Ramos (cell line): ENCODE measurements around the gene GTSE1.

ENCODE experiments used
- in situ Hi-C: fragments of 300-500 bp; cut with MboI; formaldehyde crosslinking; loops from one replicate; pipeline ENCODE4 v1.14.3; 2022; ENCODE audit warnings: low sequenced_read_pairs; ENCODE audit not compliant: unreplicated experiment

The GTSE1 gene

DNA sequence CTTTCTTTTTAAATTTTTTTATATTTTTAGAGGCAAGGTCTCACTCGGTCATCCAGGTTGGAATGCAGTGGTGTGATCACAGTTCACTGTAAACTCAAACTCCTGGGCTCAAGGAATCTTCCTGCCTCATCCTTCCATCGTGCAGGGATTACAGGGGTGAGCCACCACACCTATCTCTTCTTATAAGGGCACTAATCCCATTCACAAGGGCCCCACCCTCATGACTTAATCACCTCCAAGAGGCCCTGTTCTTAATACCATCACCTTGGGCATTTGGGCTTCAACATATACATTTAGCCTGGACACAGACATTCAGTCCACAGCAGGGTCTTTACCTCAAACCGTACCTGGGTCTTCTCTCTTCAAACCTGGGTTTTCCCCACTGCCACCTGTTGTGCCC, 4.5 kb upstream of the GTSE1 start:
- in situ Hi-C loops = no loop called here

DNA sequence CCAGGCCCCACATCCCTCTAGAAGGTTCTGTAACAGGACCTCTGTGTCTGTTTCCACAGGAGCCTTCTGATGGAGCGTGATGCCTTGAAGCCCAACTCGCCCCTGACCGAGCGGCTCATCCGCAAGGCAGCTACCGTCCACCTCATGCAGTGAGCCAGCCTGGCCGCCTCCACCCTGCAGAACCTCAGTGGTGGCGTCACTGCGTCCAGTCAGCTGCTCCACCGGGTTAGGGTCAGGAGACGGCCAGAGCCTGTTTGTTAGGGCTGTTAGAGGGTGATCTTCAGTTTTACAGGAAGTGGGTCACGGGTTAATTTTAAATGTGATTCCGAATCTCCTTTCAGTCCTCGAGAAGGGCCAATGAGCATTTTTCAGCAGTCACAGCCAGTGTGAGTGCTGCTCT, 3.9 kb upstream of the GTSE1 start:
- in situ Hi-C loops = no loop called here

DNA sequence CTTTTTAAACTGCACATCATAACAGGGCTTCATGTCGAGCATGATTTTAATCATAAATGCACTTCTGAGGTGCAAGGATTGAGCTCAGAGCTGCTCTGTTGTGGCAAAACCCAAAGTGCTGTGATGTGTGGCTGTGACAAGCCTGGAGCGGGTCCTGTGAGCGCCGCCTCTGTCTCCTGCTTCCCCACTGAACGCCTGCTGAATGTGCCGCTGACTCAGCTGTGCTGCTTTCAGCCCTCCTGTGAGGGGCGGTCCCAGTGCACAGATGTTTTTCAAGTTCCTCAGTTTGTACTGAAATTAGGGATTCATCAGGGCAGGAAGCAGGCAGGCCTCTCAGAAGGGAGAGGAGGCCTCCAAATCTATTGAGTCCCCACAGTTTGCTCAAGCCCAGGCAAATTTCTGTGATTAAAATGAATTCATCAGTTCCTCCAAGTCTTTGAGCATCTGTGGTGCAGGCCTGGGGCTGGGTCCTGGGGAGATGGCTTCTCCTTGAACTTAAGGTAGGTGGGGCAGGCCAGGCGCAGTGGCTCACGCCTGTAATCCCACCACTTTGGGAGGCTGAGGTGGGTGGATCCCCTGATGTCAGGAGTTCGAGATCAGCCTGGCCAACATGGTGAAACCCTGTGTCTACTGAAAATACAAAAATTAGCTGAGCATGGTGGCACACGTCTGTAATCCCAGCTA, 3.0 kb upstream of the GTSE1 start:
- in situ Hi-C loops = no loop called here

DNA sequence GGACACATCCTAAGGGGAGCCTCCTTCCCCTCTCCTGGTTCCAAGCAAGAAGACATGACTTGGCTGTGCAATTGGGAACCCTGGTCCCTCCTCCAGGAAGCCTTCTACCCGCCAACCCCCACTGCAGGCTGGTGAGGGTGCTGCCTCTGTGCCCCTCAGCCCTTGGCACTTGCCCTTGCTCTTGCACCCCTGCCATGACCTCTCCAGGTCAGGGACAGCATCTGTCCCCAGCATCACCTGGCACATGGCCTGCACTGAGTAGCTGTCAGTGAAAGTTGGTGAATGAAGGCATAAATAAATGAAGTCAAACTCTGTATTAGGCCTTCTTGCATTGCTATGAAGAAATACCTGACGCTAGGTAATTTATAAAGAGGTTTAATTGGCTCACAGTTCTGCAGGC, 1.9 kb upstream of the GTSE1 start:
- in situ Hi-C loops = no loop called here

DNA sequence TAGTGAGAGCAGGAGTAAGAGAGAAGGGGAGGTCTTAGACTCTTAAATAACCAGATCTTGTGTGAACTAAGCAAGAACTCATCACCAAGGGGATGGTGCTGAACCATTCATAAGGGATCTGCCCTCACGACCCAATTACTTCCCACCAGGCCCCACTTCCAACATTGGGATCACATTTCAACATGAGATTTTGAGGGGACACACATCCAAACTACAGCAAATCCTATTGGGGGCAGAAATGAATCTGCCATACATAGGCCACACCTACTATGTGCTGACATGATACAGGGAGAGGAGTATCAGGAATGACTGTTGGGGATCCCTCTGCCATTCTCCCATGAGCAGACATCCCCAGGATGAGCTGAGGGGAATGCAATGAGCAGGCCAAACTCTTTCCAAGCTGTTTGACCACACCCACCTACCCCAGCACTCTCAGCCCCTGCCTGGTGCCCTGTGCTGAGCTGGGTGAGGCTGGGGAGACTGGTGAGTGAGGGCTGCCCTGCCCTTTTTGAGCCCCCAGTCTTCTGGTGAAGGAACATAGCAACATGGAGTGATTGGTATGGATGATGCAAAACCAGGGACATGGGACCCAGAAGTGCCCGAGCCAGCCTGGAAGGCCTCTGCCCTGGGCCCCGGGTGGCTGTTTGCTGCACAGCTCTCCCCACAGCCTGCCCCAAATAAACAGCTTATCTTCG, 1.2 kb upstream of the GTSE1 start:
- in situ Hi-C loops = no loop called here

DNA sequence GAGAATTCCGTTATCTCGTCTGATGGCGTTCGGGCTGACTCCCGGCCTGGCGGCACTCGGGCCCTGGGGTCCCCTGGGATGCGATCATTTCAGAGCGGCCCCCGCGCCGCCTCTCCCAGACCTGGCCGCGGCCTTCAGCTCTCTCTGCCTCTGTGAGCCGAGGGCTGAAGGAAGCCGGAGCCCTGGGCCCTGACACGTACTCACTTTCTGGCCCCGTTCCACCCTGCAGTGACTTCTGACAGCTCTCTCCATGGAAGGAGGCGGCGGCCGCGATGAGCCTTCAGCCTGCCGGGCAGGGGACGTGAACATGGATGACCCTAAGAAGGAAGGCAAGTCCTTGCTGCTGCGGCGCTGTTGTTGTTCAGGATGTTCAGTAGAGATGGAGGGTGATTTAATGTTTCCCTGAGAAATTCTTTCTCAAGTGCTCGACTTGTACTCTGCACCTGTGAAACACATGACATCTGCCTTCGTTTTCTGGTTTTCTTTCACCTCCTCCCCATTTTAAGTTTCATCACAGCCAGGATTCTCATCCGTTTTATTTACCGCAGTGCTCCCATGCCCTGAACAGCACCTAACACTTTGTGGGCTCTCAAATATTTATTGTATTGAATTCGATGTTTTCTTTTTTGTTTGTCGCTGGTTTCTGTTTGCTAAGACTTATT, 612 bp downstream of the GTSE1 start:
- in situ Hi-C loops = no loop called here

DNA sequence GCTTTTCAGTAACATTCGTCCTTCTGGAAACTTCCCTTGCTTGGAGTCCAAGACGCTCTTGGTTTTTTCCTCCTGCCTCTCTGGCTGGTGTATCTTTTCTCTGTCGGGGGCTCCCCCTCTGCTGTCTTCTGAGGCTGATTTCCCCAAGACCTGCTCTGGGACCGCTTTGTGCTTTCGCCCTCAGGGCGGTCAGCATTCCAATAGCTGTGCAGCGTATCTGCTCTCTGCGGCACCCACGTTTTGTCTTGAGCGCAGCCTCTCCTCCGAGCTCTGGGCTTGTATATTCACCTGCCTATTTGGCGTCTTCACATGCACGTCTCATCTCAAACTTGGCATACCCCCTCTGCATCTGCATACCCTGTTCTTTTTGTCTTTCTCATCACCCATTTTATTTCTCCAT, 2.4 kb downstream of the GTSE1 start:
- in situ Hi-C loops = no loop called here

DNA sequence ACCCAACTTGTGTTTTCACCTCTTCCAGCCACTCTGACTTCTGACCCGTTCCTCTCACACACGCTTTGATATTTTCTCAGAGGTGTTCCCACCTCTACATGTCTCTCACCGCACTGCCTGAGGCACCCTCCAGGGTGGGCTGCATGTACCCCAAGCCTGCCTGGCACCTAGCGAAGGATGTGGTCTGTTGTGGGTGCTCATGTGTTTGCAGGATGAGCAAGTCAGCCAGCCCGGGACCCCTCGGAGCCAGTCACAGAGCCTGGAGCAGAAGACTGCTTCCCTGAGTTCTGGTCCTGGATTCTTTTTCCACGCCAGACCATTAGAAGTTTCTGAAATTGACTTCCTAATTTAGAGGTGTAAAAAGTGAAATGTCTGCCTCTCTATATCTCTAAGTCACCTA, 3.8 kb downstream of the GTSE1 start:
- in situ Hi-C loops = no loop called here

DNA sequence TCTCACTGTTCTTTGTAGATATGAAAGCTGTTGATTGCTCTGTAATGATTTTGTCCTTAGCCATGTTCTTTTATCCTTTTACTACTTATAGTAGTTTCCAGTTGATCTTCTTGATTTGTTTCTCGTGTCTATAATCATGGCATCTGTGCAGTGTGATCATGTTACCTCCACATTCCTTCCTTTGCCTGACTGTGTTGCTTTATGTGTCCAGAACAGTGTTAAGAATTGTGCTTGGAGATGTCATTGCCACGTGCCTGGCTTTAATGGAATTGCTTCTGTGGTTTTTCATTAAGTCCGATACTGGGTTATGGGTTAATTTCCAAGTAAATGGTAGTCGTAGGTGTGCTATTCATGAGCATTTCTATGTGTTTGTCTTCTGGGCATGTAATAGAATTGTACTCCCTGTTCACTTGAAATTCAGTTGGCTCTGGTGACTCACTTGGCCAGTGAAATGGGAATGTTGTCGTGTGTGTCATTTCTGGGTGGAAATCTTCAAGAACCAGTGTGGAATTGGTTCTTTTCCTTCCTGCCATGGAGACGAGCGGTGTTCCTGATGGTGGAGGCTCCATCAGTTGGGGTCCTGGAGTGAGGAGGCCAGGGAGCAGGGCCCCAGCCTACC, 6.8 kb downstream of the GTSE1 start:
- in situ Hi-C loops = no loop called here

DNA sequence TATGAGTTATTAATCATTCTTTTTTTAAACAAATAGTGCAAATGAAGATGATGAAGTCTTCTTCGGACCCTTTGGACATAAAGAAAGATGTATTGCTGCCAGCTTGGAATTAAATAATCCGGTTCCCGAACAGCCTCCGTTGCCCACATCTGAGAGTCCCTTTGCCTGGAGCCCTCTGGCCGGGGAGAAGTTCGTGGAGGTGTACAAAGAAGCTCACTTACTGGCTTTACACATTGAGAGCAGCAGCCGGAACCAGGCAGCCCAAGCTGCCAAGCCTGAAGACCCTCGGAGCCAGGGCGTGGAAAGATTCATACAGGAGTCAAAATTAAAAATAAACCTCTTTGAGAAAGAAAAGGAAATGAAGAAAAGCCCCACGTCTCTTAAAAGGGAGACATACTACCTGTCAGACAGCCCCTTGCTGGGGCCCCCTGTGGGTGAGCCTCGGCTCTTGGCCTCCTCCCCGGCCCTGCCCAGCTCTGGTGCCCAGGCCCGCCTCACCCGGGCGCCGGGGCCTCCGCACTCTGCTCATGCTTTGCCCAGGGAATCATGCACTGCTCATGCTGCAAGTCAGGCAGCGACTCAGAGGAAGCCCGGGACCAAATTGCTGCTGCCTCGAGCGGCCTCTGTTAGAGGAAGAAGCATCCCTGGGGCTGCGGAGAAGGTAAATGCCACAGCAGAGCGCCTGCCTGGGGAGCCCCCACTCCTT, 11.8 kb downstream of the GTSE1 start:
- in situ Hi-C loops = no loop called here

DNA sequence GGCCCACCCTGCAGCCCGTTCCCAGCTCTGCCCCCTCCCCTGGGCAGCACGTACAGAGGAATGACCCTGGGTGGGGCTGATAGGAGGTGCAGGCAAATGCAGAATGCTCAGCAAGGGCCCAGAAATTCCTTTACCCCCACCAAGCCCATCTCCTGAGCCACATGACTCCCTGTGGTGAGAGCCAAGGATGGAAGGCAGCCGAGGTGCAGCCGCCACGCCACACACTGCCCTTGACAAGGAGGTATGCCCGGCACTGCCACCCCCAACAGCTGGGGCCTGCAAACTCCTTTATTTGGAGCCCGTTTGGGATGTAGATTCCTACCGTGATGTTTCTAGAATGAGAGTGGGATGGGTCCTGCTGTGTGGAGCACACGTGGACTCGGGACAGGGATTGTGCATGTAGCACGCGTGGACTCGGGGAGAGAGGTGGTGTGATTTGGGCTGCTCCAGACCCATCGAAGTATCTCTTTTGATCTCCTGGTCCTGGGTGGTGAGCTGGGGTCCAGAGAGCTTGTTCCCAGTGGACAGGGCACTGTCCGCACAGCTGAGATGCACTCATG, 12.9 kb downstream of the GTSE1 start:
- in situ Hi-C loops = loop anchor here (10.0 kb wide), 1 partner anchor 295 kb away; no protein-coding TSS in a partner anchor

DNA sequence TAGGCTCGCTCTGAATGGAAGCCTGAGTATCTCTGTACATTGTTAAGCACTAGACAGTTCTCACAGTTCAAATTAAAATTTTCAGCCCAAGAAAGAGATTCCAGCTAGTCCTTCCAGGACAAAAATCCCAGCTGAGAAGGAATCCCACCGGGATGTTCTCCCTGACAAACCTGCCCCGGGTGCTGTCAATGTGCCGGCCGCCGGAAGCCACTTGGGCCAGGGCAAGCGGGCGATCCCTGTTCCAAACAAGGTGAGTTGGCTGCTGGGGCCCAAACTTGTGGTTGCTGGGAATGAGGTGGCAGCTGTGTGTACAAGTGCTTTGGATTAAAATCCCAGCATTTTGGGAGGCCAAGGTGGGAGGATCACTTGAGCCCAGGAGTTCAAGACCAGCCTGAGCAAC, 15.4 kb downstream of the GTSE1 start:
- in situ Hi-C loops = loop anchor here (10.0 kb wide), 1 partner anchor 297 kb away; no protein-coding TSS in a partner anchor

DNA sequence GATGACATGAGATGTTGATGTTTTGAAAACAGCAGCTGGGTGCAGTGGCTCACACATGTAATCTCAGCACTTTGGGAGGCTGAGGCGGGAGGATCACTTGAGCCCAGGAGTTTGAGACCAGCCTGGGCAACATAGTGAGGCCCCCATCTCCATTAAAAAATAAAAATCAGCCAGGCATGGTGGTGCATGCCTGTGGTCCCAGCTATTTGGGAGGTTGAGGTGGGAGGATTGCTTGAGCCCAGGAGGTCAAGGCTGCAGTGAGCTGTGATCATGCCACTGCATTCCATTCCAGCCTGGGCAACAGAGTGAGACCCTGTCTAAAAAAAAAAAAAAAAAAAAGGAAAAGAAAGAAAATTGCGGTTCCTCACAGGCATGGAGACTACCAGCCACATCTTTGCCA, 16.2 kb downstream of the GTSE1 start:
- in situ Hi-C loops = loop anchor here (10.0 kb wide), 1 partner anchor 298 kb away; no protein-coding TSS in a partner anchor

DNA sequence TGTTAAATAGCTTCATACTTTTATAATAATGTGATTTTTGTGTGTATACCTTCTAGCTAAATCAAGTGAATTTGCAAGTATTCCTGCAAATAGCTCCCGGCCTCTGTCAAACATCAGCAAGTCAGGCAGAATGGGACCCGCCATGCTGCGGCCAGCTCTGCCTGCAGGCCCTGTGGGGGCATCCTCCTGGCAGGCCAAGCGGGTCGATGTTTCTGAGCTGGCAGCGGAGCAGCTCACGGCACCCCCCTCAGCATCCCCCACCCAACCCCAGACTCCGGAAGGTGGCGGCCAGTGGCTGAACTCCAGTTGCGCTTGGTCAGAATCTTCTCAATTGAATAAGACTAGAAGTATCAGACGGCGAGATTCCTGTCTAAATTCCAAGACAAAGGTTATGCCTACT, 19.3 kb downstream of the GTSE1 start:
- in situ Hi-C loops = loop anchor here (5.0 to 10.0 kb wide), 2 partner anchors 194 to 301 kb away; no protein-coding TSS in a partner anchor

DNA sequence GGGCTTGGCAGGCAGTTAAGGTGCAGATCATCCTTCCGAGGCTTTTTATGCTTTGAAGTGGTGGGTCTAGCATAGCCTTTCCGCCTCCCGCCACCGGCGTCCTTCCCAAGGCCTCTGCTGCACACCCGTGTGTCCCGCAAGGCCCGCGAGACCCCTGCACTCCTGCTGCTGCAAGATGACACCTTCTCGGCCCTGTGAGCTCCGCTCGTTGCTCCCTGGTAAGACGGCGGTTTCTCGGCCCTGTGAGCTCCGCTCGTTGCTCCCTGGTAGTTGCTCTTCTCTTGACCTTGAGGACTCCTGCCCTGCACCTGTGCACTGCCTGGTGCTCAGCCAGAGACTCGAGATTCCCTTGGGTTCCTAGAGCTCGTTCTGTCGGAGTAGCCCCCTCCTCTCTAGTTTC, 21.0 kb downstream of the GTSE1 start:
- in situ Hi-C loops = loop anchor here (5.0 to 10.0 kb wide), 2 partner anchors 195 to 303 kb away; no protein-coding TSS in a partner anchor

DNA sequence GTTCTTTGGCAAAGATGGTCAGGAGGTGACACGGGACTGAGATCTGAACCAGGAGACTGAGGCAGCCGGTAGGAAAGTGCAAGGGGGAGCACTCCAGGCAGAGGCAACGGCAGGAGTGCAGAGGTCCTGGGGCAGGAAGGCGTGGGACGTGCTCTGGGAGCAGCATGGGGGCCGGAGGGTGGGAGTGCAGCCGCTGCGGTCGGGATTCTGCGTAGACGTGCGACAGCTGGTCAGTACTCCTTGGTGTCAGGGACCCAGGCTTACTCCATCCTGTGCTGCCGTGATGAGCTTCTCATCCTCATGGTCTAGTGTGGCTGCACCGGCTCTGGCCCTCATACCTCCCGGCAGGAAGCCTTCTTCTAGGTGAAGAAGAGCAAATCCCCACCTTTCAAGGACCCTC, 21.9 kb downstream of the GTSE1 start:
- in situ Hi-C loops = loop anchor here (5.0 to 10.0 kb wide), 2 partner anchors 196 to 304 kb away; no protein-coding TSS in a partner anchor

DNA sequence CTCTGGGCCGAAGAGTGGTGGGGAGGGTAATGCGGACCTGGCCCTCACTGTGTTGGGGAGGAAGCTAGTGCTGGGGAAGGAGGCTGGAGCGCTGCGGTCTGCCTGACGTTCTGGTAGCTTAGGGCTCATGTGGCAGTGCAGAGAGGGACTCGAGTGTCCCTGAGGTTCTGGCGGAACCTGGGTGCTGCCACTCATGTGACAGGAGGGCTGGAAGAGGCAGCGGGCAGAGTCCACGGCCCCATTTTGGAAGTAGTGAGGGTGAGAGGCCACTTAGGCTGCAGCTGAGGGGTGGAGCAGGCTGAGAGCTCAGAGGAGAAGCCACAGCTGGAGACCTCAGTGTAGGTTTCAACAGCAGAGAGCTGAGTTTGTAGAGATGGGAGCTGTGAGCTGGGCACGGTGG, 22.6 kb downstream of the GTSE1 start:
- in situ Hi-C loops = loop anchor here (5.0 to 10.0 kb wide), 2 partner anchors 197 to 305 kb away; no protein-coding TSS in a partner anchor

DNA sequence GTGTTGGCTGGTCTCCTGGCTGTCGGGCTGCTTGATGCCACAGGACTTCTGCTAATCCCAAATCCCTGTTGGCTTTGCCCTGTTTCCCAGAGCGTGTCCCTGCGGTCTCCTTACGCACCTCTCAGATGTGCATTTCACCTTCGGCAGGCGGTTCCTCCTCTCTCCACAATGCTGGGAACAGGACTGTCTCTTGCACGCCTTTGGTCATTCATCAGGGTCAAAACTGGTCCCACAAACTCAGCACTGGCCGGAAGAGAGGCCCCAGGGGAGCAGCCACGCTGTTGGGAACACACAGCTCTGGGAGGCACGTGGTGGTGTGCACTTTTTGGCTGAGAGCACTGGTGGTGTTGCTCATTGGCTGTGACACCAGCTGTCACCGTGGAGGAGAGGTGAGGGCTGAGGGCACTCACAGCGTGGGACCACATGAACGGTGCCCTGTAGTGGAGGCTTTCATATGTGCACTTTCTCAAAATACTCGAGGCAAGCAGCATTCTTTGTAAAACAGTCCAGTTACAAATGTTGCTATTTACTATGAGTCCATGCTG, 23.6 kb downstream of the GTSE1 start:
- in situ Hi-C loops = no loop called here

DNA sequence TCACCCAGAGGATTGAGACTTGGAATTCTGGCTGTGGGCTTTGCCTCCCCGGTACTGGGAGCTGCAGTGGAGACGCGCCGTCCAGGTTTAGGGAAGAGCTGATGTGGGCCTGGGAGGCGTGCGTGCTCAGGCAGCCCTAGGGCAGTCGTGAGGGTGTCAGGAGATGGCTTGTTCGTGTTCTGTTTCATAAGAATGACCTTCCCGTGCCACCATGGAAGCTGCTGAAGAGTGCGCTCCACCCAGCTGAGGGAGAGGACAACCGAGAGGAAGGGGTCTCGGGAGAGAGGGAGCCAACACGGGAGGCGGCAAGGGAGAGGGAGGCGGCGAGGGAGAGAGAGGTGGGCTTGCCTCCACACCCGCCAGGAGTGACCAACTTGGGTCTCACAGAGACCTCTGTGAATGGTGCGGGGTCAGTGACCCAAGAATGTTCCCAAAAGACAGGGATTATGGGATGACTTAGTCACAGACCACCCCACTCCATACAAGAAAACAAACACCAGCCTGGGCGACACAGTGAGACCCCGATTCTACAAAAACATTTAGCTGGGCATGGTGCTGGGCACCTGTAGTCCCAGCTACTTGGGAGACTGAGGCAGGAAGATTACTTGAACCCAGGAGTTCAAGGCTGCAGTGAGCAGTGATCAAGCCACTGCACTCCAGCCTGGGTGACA, 24.2 kb downstream of the GTSE1 start:
- in situ Hi-C loops = no loop called here
